Sigmoid colon (tissue), 7 donors: ENCODE data around the gene CYP3A5. TPM values are rescaled to one million over a fixed set of nuclear protein-coding genes. Genes with fewer than 3 reads are reported as not detected.

ENCODE experiments used
- DNase-seq: peaks from one replicate; pipeline ENCODE4 v3.0.0-alpha.2; 2019
- H3K27ac ChIP-seq, 4 donors: fragments of 200-600 bp; sonication (generic); one replicate each; pipeline ENCODE4 v1.5.1; 2016 to 2019; ENCODE audit warnings: mild to moderate bottlenecking in 1 of 4
- H3K27me3 ChIP-seq, 3 donors: fragments of 200-600 bp; sonication (generic); one replicate each; pipeline ENCODE4 v1.5.1; 2019; ENCODE audit warnings: mild to moderate bottlenecking in 1 of 3
- H3K36me3 ChIP-seq, 4 donors: fragments of 200-600 bp; sonication (generic); one replicate each; pipeline ENCODE4 v1.5.1; 2016 to 2019
- H3K4me1 ChIP-seq, 4 donors: fragments of 200-600 bp; sonication (generic); one replicate each; pipeline ENCODE4 v1.5.1; 2017 to 2019
- H3K4me3 ChIP-seq, 4 donors: fragments of 200-600 bp; sonication (generic); one replicate each; pipeline ENCODE4 v1.5.1; 2017 to 2019; ENCODE audit warnings: mild to moderate bottlenecking in 2 of 4, moderate library complexity in 1 of 4
- H3K9me3 ChIP-seq, 4 donors: fragments of 200-600 bp in 3 of 4; sonication (generic) in 3 of 4; one replicate each; pipeline versions ENCODE4 v1.5.1 to v1.6.1; 2013 to 2019
- EP300 ChIP-seq, 4 donors: sonication (generic); formaldehyde crosslinking; IDR thresholded peaks; one replicate each; pipeline ENCODE4 v1.6.1; 2017; ENCODE audit warnings: antibody characterized with exemption in 4 of 4
- POLR2A ChIP-seq, 2 donors: fragments of 450-650 bp; IDR thresholded peaks; one replicate each; pipeline ENCODE4 v1.6.1; 2016; ENCODE audit warnings: antibody characterized with exemption in 2 of 2, mild to moderate bottlenecking in 2 of 2, moderate library complexity in 2 of 2
- POLR2AphosphoS5 ChIP-seq, 4 donors: sonication (generic); formaldehyde crosslinking; IDR thresholded peaks; one replicate each; pipeline ENCODE4 v1.6.1; 2017; ENCODE audit warnings: antibody characterized with exemption in 4 of 4
- WGBS, 2 donors: extraction: QIAGEN DNeasy Blood & Tissue Kit; methylation state at CpG; one replicate each; pipeline ENCODE4 v1.1.7; 2013; 5-methylcytosine and 5-hydroxymethylcytosine counted together
- intact Hi-C: fragments of 100-400 bp; cut with DNase I; formaldehyde crosslinking; loops from one replicate; pipeline ENCODE4 v1.15.1; 2023
- polyA plus RNA-seq, 3 donors: library from polyadenylated mRNA; stranded (reverse); fragments of 200-250 nt; gene quantifications; one replicate each; pipeline ENCODE4 v1.2.3, GENCODE V29; 2013
- total RNA-seq, 4 donors: library from RNA; depleted of rRNA; stranded (reverse); fragments of >200 nt; gene quantifications; one replicate each; pipeline ENCODE4 v1.1.0, GENCODE V29; 2016
- TF ChIP-seq, protein P1 (sequence below), 4 experiments: fragments of 450-650 bp in 3 of 4; fragments of 200-600 bp in 1 of 4; IDR thresholded peaks; one replicate each; pipeline ENCODE4 v1.5.1; 2016 to 2019; ENCODE audit warnings: antibody characterized with exemption in 4 of 4, mild to moderate bottlenecking in 3 of 4, moderate library complexity in 2 of 4
- donor health status: healthy with polysubstance abuse.
- donor health status: Bipolar disorder and iron deficiency.
- donor health status: healthy.

The CYP3A5 gene
- total and polyA plus RNA-seq, 7 donors = 0.54 to 36.1 (median 7.5) TPM

DNA sequence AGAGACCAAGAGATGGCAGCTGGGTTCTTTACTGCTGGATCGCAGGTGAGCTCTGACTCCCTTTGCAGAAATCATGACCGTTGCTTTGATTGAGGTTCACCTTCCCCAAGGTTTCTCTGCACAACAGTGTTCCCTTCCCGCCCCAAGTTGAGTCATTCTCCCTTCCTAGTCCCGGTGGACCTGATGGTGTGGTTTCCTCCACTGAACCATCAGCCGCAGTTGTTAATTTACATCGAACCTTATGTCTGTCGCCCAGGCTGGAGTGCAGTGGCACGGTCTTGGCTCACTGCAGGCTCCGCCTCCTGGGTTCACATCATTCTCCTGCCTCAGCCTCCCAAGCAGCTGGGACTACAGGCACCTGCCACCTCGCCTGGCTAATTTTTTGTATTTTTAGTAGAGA, 57.2 kb downstream of the CYP3A5 start:
- whole genome bisulfite sequencing, 2 donors = 95% methylated on average over 10 of the region's 10 CpGs

DNA sequence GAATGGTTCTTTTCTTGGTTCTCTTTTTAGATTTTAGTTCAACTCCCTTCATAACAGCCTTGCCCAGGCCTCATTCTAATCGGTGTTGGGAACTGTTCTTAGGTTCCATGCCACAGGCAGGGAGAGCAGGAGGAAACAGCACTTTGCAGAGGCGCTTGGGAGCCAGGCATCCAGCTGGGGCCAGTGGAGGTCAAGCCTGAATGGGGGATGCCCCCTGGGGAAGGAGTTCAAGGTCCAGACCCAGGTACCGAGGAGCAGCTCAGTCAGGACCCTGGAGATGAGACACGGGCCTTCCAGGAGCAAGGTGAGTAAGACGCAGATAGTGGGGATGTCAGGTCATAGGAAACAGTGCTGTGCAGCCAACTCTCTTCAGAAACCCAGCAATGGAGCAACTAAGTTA, 58.5 kb downstream of the CYP3A5 start:
- H3K4me1 ChIP-seq = peaks cover 0 to 17% (median 11%) of the 10 kb centered on the region in 4 donors
- H3K9me3 ChIP-seq = no peaks in the 10 kb centered on the region
- no peak for DNase-seq
- no peaks in the 10 kb centered on the region for H3K27me3 ChIP-seq
- 89 to 93% methylated on average over 5 of the region's 5 CpGs for WGBS, 2 donors
- intact Hi-C loops = no loop called here
- TF ChIP-seq, protein P1, sequence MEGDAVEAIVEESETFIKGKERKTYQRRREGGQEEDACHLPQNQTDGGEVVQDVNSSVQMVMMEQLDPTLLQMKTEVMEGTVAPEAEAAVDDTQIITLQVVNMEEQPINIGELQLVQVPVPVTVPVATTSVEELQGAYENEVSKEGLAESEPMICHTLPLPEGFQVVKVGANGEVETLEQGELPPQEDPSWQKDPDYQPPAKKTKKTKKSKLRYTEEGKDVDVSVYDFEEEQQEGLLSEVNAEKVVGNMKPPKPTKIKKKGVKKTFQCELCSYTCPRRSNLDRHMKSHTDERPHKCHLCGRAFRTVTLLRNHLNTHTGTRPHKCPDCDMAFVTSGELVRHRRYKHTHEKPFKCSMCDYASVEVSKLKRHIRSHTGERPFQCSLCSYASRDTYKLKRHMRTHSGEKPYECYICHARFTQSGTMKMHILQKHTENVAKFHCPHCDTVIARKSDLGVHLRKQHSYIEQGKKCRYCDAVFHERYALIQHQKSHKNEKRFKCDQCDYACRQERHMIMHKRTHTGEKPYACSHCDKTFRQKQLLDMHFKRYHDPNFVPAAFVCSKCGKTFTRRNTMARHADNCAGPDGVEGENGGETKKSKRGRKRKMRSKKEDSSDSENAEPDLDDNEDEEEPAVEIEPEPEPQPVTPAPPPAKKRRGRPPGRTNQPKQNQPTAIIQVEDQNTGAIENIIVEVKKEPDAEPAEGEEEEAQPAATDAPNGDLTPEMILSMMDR (IDR thresholded peaks at IDR 0.05) = no peak
- no peak for TF ChIP-seq EP300 (IDR thresholded peaks at IDR 0.05)
- TF ChIP-seq POLR2AphosphoS5 (IDR thresholded peaks at IDR 0.05) = no peak
- TF ChIP-seq POLR2A (IDR thresholded peaks at IDR 0.05) = no peak
- no peak overlapping the region for H3K27ac ChIP-seq
- H3K4me3 ChIP-seq = no peak overlapping the region
- H3K36me3 ChIP-seq = peaks cover 40 to 80% (median 65%) of the 10 kb centered on the region in 4 donors

More for the DNA sequence above, 57.2 kb downstream of the CYP3A5 start:
- DNase-seq = no peak
- H3K27ac ChIP-seq = no peak overlapping the region
- TF ChIP-seq, protein P1 (IDR thresholded peaks at IDR 0.05) = no peak
- TF ChIP-seq EP300 (IDR thresholded peaks at IDR 0.05) = no peak
- TF ChIP-seq POLR2AphosphoS5 (IDR thresholded peaks at IDR 0.05) = no peak
- TF ChIP-seq POLR2A (IDR thresholded peaks at IDR 0.05) = no peak
- H3K4me3 ChIP-seq = no peak overlapping the region
- no peaks in the 10 kb centered on the region for H3K27me3 ChIP-seq
- intact Hi-C loops = no loop called here
- H3K4me1 ChIP-seq = peaks cover 0 to 10% (median 6%) of the 10 kb centered on the region in 4 donors
- peaks cover 53 to 93% (median 73%) of the 10 kb centered on the region in 4 donors for H3K36me3 ChIP-seq
- H3K9me3 ChIP-seq = no peaks in the 10 kb centered on the region

DNA sequence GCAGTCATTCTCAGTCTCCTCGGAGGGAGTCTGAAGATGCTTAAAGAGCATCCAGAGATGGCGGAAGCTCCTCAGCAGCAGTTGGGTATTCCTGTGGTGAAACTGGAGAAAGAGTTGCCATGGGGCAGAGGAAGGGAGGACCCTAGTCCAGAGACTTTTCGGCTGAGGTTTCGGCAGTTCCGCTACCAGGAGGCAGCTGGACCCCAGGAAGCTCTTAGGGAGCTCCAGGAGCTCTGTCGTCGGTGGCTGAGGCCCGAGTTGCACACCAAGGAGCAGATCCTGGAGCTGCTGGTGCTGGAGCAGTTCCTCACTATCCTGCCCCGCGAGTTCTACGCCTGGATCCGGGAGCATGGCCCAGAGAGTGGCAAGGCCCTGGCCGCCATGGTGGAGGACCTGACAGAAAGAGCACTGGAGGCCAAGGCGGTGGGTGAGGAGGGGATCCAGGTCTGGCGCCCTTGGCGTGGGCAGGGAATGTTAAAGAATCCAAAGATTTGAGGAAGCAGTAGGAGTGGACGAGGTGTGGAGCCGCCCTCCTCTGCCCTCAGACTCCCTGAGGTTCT, 60.1 kb downstream of the CYP3A5 start:
- Histone ChIP-seq H3K4me1 (peaks cover 0 to 20% (median 12%) of the 10 kb centered on the region in 4 donors), H3K4me3 (no peak overlapping the region), H3K27ac (no peak overlapping the region), H3K27me3 (no peaks in the 10 kb centered on the region), H3K36me3 (peaks cover 33 to 64% (median 49%) of the 10 kb centered on the region in 4 donors), H3K9me3 (no peaks in the 10 kb centered on the region)
- 93 to 97% methylated on average over 18 of the region's 18 CpGs for WGBS, 2 donors
- no peak for TF ChIP-seq POLR2A (IDR thresholded peaks at IDR 0.05)
- TF ChIP-seq, protein P1 (IDR thresholded peaks at IDR 0.05) = no peak
- TF ChIP-seq EP300 (IDR thresholded peaks at IDR 0.05) = no peak
- TF ChIP-seq POLR2AphosphoS5 (IDR thresholded peaks at IDR 0.05) = no peak
- intact Hi-C loops = loop anchor here (5.0 kb wide), 2 partner anchors 67 to 117 kb away; partner anchors contain the start of genes FAM200A, ZKSCAN5 and ZNF394
- no peak for DNase-seq

DNA sequence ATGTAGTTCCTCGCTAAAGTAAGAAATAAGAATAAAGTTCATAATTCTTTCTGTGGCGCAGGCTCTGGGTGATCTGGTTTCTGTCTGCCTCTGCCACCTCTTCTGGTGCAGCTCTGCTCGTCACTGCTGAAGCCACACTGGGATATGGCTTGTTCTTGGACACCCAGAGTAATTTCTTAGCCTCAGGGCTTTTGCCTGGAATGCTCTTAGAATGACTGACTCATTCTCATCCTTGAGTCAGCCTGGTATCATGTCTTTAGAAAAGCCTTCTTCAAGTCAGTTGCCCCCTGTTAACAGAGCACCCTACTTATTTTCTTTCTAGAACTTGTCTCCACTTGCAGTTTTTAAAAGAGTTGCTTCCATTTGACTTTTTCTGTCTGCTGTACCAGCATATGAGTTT, 61.1 kb downstream of the CYP3A5 start:
- no peak for TF ChIP-seq EP300 (IDR thresholded peaks at IDR 0.05)
- TF ChIP-seq, protein P1 (IDR thresholded peaks at IDR 0.05) = no peak
- TF ChIP-seq POLR2A (IDR thresholded peaks at IDR 0.05) = no peak
- no peak for TF ChIP-seq POLR2AphosphoS5 (IDR thresholded peaks at IDR 0.05)
- peaks cover 28 to 54% (median 41%) of the 10 kb centered on the region in 4 donors for H3K36me3 ChIP-seq
- H3K27ac ChIP-seq = no peak overlapping the region
- WGBS, 2 donors = 94% methylated on average over 3 of the region's 3 CpGs
- intact Hi-C loops = loop anchor here (5.0 kb wide), 2 partner anchors 66 to 116 kb away; partner anchors contain the start of genes FAM200A, ZKSCAN5 and ZNF394
- no peak overlapping the region for H3K4me3 ChIP-seq
- H3K27me3 ChIP-seq = no peaks in the 10 kb centered on the region
- no peaks in the 10 kb centered on the region for H3K9me3 ChIP-seq
- H3K4me1 ChIP-seq = peaks cover 0 to 20% (median 12%) of the 10 kb centered on the region in 4 donors
- DNase-seq = no peak
